ENCODE measurements around the gene CAPN12.

DNA sequence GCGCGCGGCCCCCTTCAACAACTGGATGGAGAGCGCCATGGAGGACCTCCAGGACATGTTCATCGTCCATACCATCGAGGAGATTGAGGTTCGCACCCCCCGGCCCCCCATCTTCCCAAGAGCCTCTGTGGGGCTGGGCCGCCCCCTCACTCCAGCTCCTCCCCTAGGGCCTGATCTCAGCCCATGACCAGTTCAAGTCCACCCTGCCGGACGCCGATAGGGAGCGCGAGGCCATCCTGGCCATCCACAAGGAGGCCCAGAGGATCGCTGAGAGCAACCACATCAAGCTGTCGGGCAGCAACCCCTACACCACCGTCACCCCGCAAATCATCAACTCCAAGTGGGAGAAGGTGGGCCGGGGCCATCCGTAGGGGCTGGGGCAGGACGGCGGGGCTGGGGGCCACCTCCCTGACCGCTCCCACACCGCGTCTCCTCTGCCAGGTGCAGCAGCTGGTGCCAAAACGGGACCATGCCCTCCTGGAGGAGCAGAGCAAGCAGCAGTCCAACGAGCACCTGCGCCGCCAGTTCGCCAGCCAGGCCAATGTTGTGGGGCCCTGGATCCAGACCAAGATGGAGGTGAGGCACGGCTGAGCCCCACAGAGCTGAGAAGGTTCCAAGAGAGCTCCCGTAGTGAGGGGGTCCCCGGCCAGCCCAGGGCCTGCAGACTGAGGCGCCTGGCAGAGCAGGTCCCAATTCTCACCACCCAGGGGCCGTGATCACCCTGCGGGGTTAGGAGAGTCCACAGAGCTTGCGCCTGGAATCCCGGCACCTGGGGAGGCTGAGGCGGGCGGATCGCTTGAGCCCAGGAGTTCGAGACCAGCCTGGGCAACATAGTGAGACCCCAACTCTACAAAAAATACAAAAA is 20.1 kb downstream of the CAPN12 start:
- TF ChIP-seq POLR2AphosphoS5 (IDR thresholded peaks at IDR 0.05; ENCODE audit: low read depth, low read length) = no peak
- TF ChIP-seq TAF1 (IDR thresholded peaks at IDR 0.05; ENCODE audit: low read depth, low read length) = no peak
- TF ChIP-seq POLR2A (IDR thresholded peaks at IDR 0.05; ENCODE audit: low read depth, low read length) = no peak
